RWPE2 (cell line): Measurements from ENCODE around the gene FBXO34.
A peak's percentile ranks its signal among the peaks of the same experiment; 100 is the strongest.

Source experiments
- ATAC-seq: fragments of 200-7000 bp; cut with Tn5 transposase; 3 replicates; pipeline ENCODE4 v1.9.1; 2021; ENCODE audit warnings: low read depth
- DNase-seq: peaks from one replicate; pipeline ENCODE4 v3.0.0-alpha.2; 2020; ENCODE audit warnings: low spot score
- H3K27ac ChIP-seq: fragments of 450-650 bp; 2 replicates; pipeline ENCODE4 v1.5.1; 2017; ENCODE audit warnings: mild to moderate bottlenecking; ENCODE audit not compliant: poor library complexity, severe bottlenecking
- H3K27me3 ChIP-seq: fragments of 250-450 bp; sonication (Bioruptor Pico); 2 replicates; pipeline ENCODE4 v1.5.1; 2021; ENCODE audit warnings: mild to moderate bottlenecking, moderate library complexity; ENCODE audit not compliant: insufficient read depth, poor library complexity, severe bottlenecking
- H3K36me3 ChIP-seq: fragments of 250-450 bp; sonication (Bioruptor Pico); 2 replicates; pipeline ENCODE4 v1.5.1; 2020; ENCODE audit warnings: low read depth, mild to moderate bottlenecking, moderate library complexity
- H3K4me1 ChIP-seq: fragments of 250-450 bp; sonication (Bioruptor Pico); 2 replicates; pipeline ENCODE4 v1.5.1; 2021; ENCODE audit warnings: mild to moderate bottlenecking, moderate library complexity; ENCODE audit not compliant: insufficient read depth, poor library complexity, severe bottlenecking
- H3K4me3 ChIP-seq: fragments of 250-450 bp; sonication (Bioruptor Pico); 2 replicates; pipeline ENCODE4 v1.5.1; 2021; ENCODE audit warnings: mild to moderate bottlenecking, moderate library complexity; ENCODE audit not compliant: severe bottlenecking
- H3K9me3 ChIP-seq: fragments of 250-450 bp; sonication (Bioruptor Pico); 2 replicates; pipeline ENCODE4 v1.5.1; 2021; ENCODE audit warnings: mild to moderate bottlenecking, moderate library complexity; ENCODE audit not compliant: severe bottlenecking
- TF ChIP-seq, protein P1 (sequence below): fragments of 450-650 bp; IDR thresholded peaks from one replicate; pipeline ENCODE4 v1.5.1; 2017; ENCODE audit warnings: mild to moderate bottlenecking, moderate library complexity; ENCODE audit not compliant: poor library complexity, severe bottlenecking

Gene FBXO34

DNA sequence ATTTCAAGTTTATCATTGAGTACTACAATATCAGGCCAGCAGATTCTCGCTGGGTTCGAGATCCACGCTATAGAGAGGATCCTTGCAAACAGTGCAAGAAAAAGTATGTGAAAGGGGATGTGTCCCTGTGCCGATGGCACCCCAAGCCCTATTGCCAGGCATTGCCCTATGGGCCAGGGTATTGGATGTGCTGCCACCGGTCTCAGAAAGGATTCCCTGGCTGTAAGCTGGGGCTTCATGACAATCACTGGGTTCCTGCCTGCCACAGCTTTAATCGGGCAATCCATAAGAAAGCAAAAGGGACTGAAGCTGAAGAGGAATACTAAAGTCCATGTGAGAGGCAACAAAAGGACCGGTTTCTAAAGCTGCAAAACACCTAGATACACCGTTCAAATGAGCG, 81.0 kb downstream of the FBXO34 start:
- ATAC-seq (no peak), DNase-seq (no peak)
- Histone ChIP-seq H3K27ac (no peak overlapping the region), H3K4me3 (no peak overlapping the region), H3K9me3 (no peaks in the 10 kb centered on the region), H3K27me3 (no peaks in the 10 kb centered on the region), H3K4me1 (peaks cover 4% of the 10 kb centered on the region), H3K36me3 (peaks cover 9% of the 10 kb centered on the region)
- TF ChIP-seq, protein P1, sequence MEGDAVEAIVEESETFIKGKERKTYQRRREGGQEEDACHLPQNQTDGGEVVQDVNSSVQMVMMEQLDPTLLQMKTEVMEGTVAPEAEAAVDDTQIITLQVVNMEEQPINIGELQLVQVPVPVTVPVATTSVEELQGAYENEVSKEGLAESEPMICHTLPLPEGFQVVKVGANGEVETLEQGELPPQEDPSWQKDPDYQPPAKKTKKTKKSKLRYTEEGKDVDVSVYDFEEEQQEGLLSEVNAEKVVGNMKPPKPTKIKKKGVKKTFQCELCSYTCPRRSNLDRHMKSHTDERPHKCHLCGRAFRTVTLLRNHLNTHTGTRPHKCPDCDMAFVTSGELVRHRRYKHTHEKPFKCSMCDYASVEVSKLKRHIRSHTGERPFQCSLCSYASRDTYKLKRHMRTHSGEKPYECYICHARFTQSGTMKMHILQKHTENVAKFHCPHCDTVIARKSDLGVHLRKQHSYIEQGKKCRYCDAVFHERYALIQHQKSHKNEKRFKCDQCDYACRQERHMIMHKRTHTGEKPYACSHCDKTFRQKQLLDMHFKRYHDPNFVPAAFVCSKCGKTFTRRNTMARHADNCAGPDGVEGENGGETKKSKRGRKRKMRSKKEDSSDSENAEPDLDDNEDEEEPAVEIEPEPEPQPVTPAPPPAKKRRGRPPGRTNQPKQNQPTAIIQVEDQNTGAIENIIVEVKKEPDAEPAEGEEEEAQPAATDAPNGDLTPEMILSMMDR = no peak

DNA sequence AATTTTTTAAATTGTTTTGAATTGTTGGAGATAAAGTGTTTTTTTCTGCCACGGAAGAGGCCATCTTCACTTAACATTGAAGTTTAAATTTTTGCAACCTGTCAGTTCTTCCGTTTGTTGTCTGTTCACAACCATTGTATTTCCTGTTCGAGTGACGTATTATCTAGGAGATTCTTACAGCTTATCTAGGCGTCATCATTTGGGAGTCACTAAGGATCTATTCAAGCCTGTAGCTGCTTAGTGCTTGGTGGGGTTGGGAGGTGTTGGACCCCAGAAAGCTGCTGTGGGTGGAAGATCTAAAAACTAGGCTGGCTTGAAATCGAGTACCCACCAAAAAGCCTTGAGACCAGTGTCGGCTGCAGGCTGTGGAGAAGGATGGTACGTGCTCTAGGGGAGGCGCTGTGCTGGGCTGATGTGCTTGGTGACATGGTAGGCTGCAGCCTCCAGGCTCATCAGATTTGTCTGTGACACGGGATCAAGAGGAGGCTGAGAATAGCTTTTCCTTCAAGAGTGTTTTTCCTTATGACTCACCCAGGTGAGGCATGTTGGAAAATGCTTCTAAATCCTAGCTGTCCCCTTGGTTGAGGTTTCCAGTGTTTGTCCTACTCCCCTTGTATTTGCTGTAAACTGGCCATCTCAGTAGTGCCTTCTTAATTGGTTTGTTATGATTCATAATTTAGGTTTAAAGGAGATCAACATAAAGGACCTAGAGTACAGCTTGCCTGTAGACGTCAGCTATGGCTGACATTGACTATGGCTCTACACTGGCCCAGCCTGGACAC, 82.7 kb downstream of the FBXO34 start:
- Histone ChIP-seq H3K4me1 (peaks cover 4% of the 10 kb centered on the region), H3K36me3 (peaks cover 9% of the 10 kb centered on the region), H3K4me3 (no peak overlapping the region), H3K9me3 (no peaks in the 10 kb centered on the region), H3K27me3 (no peaks in the 10 kb centered on the region), H3K27ac (no peak overlapping the region)
- ATAC-seq = peak; percentile 52
- TF ChIP-seq, protein P1 = no peak
- no peak for DNase-seq

DNA sequence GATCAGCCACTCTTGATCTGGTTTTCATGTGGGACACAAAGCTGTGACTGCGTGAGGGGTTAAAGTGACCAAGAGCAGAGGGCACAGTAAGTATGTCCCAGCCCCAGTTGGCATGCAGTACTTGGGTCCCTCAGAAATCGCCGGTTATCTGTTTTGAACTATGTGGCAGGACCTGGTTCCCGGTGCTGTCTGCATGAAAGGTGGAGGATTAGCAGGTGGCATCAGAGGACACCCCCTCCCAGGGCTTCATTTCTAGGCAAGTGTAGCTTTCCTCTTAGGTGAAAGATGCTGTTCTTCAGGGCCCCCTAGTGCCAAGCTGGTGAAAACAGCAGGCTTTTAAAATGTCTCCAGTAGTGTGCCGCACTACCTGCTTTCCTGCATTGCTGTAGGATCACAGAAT, 83.3 kb downstream of the FBXO34 start:
- TF ChIP-seq, protein P1 = peak; percentile 76
- ATAC-seq = peak; percentile 63
- Histone ChIP-seq H3K36me3 (peaks cover 9% of the 10 kb centered on the region), H3K27me3 (no peaks in the 10 kb centered on the region), H3K27ac (no peak overlapping the region), H3K4me3 (no peak overlapping the region), H3K9me3 (no peaks in the 10 kb centered on the region), H3K4me1 (peaks cover 4% of the 10 kb centered on the region)
- no peak for DNase-seq

DNA sequence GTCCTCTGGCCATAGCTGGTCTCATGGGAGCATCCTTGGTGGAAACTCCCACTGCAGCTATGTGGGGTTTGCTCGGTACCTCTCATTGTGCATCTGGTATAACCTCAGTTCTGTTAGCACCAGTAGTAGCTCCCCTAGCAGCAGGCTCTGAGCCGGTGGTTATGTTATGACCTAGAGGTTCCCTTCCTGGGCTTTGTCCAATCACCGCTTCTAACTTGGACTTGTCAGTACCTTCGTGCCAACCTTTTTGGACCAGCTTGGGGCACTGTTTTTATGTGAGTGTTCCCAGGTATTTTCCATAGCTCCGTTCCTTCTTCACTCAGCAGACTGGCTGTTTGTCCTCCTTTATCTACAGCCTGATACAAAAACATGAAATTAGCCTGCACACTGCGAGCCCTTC, 84.7 kb downstream of the FBXO34 start:
- H3K9me3 ChIP-seq = no peaks in the 10 kb centered on the region
- H3K27me3 ChIP-seq = no peaks in the 10 kb centered on the region
- DNase-seq (no peak), ATAC-seq (no peak)
- TF ChIP-seq, protein P1 = no peak
- peaks cover under 1% of the 10 kb centered on the region; the same call in 1 of the 2 replicates for H3K36me3 ChIP-seq
- H3K4me1 ChIP-seq = peaks cover 4% of the 10 kb centered on the region
- no peak overlapping the region for H3K27ac ChIP-seq
- H3K4me3 ChIP-seq = no peak overlapping the region

DNA sequence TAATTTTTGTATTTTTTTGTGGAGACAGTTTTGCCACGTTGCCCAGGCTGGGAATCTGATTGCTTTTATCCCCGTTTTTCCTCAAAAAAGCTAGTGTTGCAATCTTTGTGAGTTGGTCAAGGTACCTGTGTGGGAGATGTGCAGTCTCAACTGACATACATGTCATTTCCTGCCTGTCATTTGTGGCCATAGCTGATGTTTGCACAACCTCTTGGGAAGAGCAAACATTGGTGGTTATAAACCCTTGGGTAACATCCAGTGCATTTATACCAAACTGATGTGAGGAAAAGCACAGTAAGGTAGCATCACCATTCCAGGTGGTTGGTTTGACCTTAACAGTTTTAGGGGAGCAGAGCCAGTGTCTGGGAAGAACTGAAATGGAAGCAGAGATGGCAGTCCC, 85.7 kb downstream of the FBXO34 start:
- Histone ChIP-seq H3K27ac (no peak overlapping the region), H3K4me3 (no peak overlapping the region), H3K9me3 (no peaks in the 10 kb centered on the region), H3K36me3 (no peaks in the 10 kb centered on the region), H3K4me1 (peaks cover 4% of the 10 kb centered on the region), H3K27me3 (no peaks in the 10 kb centered on the region)
- no peak for DNase-seq
- TF ChIP-seq, protein P1 = no peak
- no peak for ATAC-seq
